ENCODE data around the gene SEC14L2.

DNA sequence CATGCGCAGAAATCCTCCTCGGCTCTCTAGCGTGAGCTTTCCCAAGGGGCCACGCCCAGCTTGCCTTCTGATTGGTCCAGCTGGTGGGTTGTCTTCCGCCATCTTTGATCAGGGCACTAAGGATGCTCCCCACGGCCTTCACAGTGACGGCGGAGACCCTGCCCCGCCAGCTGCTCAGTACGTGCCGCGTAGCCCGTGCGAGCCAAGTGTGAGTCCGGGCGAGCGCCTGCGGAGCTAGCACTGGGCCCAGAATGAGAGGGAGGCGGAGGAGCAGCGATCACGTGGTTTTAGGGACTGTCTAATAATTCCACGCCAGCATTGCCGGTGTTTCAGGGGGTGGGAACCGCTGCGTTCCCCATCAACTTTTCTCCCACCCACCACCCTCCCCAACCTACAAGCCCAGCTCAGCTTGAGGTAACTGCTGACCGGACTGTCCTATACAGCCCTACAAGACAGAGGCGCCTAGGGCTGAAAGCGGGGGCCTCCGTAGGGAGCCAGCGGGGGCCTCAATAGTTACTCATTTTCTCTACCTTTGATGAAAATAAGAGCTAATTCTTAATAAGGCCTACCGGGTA lies 27.2 kb downstream of the SEC14L2 start:
- no peak for TF ChIP-seq EZH2 (IDR thresholded peaks at IDR 0.05)
- TF ChIP-seq POLR2AphosphoS5 (IDR thresholded peaks at IDR 0.05; ENCODE audit: low read depth, low read length) = peak; percentile 96
- TF ChIP-seq, protein P1, sequence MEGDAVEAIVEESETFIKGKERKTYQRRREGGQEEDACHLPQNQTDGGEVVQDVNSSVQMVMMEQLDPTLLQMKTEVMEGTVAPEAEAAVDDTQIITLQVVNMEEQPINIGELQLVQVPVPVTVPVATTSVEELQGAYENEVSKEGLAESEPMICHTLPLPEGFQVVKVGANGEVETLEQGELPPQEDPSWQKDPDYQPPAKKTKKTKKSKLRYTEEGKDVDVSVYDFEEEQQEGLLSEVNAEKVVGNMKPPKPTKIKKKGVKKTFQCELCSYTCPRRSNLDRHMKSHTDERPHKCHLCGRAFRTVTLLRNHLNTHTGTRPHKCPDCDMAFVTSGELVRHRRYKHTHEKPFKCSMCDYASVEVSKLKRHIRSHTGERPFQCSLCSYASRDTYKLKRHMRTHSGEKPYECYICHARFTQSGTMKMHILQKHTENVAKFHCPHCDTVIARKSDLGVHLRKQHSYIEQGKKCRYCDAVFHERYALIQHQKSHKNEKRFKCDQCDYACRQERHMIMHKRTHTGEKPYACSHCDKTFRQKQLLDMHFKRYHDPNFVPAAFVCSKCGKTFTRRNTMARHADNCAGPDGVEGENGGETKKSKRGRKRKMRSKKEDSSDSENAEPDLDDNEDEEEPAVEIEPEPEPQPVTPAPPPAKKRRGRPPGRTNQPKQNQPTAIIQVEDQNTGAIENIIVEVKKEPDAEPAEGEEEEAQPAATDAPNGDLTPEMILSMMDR (IDR thresholded peaks at IDR 0.05 in 2 of 3, conservative IDR thresholded peaks at IDR 0.05 in 1 of 3; ENCODE audit: borderline replicate concordance in 1 of 3, insufficient read depth in 1 of 3, low read depth in 2 of 3, low read length in 2 of 3) = no peak
- no peak for TF ChIP-seq SP1 (IDR thresholded peaks at IDR 0.05; ENCODE audit: low read depth)
- no peak for TF ChIP-seq POLR2A (IDR thresholded peaks at IDR 0.05; ENCODE audit: borderline replicate concordance, extremely low read depth, insufficient read depth, insufficient read length)
- no peak for TF ChIP-seq RAD21 (IDR thresholded peaks at IDR 0.05; ENCODE audit: low read depth)
- peak; percentile 86 for TF ChIP-seq TCF7L2 (IDR thresholded peaks at IDR 0.05; ENCODE audit: borderline replicate concordance, extremely low read depth, insufficient read depth, insufficient read length)

All from HCT116 (cell line).